Calu3 (cell line): ENCODE results near the gene ADGRG6. TPM values are rescaled to one million over a fixed set of nuclear protein-coding genes. Genes with fewer than 3 reads are reported as not detected.

ENCODE experiments used
- BruUV-seq: library from RNA; stranded (reverse); fragments of 400-500 nt; replicated peaks from 2 replicates; lab custom pipeline; 2021; lab: Mats Ljungman, UMichigan
- CTCF ChIA-PET: fragments of 300-600 bp; sonication (Branson Sonifier 250); formaldehyde crosslinking; loops from one replicate; lab custom pipeline; 2022; ENCODE audit warnings: antibody characterized with exemption; lab: Charles Lee
- DNase-seq: peaks from one replicate; pipeline ENCODE4 v3.0.0; 2022
- H3K27ac Mint-ChIP-seq: one replicate; pipeline ENCODE4 v1.8.0; 2022; ENCODE audit warnings: mixed read lengths; ENCODE audit not compliant: unreplicated experiment
- H3K27me3 Mint-ChIP-seq: one replicate; pipeline ENCODE4 v1.8.0; 2022; ENCODE audit warnings: mixed read lengths; ENCODE audit not compliant: unreplicated experiment
- H3K36me3 Mint-ChIP-seq: one replicate; pipeline ENCODE4 v1.8.0; 2022; ENCODE audit warnings: mild to moderate bottlenecking, moderate library complexity, mixed read lengths; ENCODE audit not compliant: insufficient read depth, unreplicated experiment
- H3K4me1 Mint-ChIP-seq: one replicate; pipeline ENCODE4 v1.8.0; 2022; ENCODE audit warnings: mild to moderate bottlenecking, low read depth, mixed read lengths; ENCODE audit not compliant: unreplicated experiment
- H3K4me3 Mint-ChIP-seq: one replicate; pipeline ENCODE4 v1.8.0; 2022; ENCODE audit warnings: mild to moderate bottlenecking, low read depth, moderate library complexity, mixed read lengths; ENCODE audit not compliant: unreplicated experiment
- H3K9me3 Mint-ChIP-seq: one replicate; pipeline ENCODE4 v1.8.0; 2022; ENCODE audit warnings: low read depth, mixed read lengths; ENCODE audit not compliant: unreplicated experiment
- intact Hi-C: fragments of 100-400 bp; cut with micrococcal nuclease; formaldehyde crosslinking; loops from one replicate; pipeline ENCODE4 v1.10.0; 2022; ENCODE audit not compliant: unreplicated experiment
- total RNA-seq: library from RNA; stranded (reverse); gene quantifications from 2 replicates; pipeline ENCODE4 v1.2.3, GENCODE V29; 2022
- TF ChIP-seq, protein P1 (sequence below): fragments of 200-600 bp; IDR thresholded peaks from one replicate; pipeline ENCODE4 v1.8.0; 2022; ENCODE audit warnings: antibody characterized with exemption; ENCODE audit not compliant: unreplicated experiment

ADGRG6 gene
- total RNA-seq, 1 experiment from 2014 or later = 109 TPM

DNA sequence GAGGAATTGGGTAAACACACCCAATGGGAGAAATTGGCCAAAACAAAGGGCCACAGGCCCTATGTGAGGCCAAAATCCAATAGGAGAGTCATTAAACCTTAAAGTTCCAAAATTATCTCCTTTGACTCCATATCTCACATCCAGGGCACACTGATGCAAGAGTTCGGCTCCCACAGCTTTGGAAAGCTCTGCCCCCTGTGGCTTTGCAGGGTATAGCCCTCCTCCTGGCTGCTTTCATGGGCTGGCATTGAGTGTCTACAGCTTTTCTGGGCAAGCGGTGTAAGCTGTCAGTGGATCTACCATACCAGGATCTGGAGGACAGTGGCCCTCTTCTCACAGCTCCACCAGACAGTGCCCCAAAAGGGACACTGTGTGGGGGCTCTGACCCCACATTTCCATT is 160.5 kb downstream of the ADGRG6 start:
- H3K4me3 Mint-ChIP-seq = no peak overlapping the region
- no peak overlapping the region for H3K27ac Mint-ChIP-seq
- intact Hi-C loops = no loop called here
- BruUV-seq = no TSS peak
- H3K4me1 Mint-ChIP-seq = no peaks in the 10 kb centered on the region
- H3K36me3 Mint-ChIP-seq = no peaks in the 10 kb centered on the region
- CTCF ChIA-PET = no interaction called here
- no peak for DNase-seq
- H3K27me3 Mint-ChIP-seq = no peaks in the 10 kb centered on the region
- H3K9me3 Mint-ChIP-seq = peaks cover 6% of the 10 kb centered on the region
- TF ChIP-seq, protein P1, sequence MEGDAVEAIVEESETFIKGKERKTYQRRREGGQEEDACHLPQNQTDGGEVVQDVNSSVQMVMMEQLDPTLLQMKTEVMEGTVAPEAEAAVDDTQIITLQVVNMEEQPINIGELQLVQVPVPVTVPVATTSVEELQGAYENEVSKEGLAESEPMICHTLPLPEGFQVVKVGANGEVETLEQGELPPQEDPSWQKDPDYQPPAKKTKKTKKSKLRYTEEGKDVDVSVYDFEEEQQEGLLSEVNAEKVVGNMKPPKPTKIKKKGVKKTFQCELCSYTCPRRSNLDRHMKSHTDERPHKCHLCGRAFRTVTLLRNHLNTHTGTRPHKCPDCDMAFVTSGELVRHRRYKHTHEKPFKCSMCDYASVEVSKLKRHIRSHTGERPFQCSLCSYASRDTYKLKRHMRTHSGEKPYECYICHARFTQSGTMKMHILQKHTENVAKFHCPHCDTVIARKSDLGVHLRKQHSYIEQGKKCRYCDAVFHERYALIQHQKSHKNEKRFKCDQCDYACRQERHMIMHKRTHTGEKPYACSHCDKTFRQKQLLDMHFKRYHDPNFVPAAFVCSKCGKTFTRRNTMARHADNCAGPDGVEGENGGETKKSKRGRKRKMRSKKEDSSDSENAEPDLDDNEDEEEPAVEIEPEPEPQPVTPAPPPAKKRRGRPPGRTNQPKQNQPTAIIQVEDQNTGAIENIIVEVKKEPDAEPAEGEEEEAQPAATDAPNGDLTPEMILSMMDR = no peak

DNA sequence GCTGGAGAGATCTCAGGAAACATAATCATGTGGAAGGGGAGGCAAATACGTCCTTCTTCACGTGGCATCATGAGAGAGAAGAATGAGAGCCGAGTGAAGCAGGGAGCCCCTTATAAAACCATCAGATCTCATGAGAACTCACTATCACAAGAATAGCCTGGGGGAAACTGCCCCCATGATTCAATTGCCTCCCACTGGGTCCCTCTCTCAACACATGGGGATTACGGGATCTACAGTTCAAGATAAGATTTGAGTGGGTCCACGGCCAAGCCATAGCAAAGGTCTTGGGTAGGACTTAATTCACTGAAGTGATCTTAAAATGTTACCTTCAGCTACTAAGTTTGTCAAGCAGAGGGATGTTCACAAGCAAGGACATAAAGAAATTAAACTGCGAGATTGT is 162.2 kb downstream of the ADGRG6 start:
- no peak for DNase-seq
- Mint-ChIP-seq H3K4me1 (no peaks in the 10 kb centered on the region), H3K36me3 (no peaks in the 10 kb centered on the region), H3K9me3 (peaks cover 6% of the 10 kb centered on the region), H3K27ac (no peak overlapping the region), H3K4me3 (no peak overlapping the region), H3K27me3 (peaks cover under 1% of the 10 kb centered on the region)
- CTCF ChIA-PET = no interaction called here
- BruUV-seq = no TSS peak
- intact Hi-C loops = no loop called here
- TF ChIP-seq, protein P1 = no peak

DNA sequence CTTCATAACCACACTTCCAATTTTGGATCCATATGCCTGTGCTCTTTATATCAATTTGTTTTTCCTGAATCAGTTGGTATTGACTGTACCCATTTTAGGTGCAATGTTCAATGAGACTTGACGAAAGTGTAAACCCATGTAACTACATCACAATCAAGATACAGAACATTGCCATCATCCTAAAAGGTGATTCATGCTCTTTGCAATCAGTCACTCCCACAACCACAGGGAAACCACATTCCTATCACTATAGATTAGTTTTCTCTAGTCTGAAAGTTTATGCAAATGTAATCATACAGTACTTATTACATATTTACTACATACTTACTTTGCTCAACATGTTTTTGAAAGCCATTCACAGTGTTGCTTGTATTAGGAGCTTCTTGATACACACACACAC is 167.4 kb downstream of the ADGRG6 start:
- Mint-ChIP-seq H3K9me3 (no peaks in the 10 kb centered on the region), H3K4me1 (no peaks in the 10 kb centered on the region), H3K36me3 (no peaks in the 10 kb centered on the region), H3K27me3 (peaks cover 15% of the 10 kb centered on the region), H3K4me3 (no peak overlapping the region), H3K27ac (no peak overlapping the region)
- CTCF ChIA-PET = no interaction called here
- no TSS peak for BruUV-seq
- TF ChIP-seq, protein P1 = no peak
- intact Hi-C loops = no loop called here
- DNase-seq = no peak

DNA sequence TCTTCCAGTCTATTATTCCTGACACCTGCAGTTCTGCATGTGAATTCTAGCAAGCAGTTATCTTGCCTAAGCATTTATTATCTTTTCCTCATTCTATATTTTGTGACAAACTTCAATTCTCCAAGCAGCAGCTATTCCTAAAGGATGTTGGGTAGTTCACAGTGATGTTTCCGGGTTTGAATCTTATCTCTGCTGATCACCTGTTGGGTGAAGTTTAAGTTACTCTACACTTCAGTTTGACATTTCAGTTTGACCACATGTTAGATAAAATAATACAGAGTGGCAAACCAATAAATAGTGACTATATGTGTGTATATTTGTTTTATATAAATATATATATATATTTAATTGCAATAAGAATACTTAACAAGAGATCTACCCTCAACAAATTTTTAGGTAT is 168.6 kb downstream of the ADGRG6 start:
- H3K9me3 Mint-ChIP-seq = no peaks in the 10 kb centered on the region
- H3K4me1 Mint-ChIP-seq = no peaks in the 10 kb centered on the region
- no TSS peak for BruUV-seq
- no peak overlapping the region for H3K27ac Mint-ChIP-seq
- H3K4me3 Mint-ChIP-seq = no peak overlapping the region
- TF ChIP-seq, protein P1 = no peak
- no peak for DNase-seq
- peaks cover 15% of the 10 kb centered on the region for H3K27me3 Mint-ChIP-seq
- CTCF ChIA-PET = no interaction called here
- intact Hi-C loops = loop anchor here (5.0 to 10.0 kb wide), 3 partner anchors 94 to 957 kb away; no protein-coding TSS in a partner anchor
- H3K36me3 Mint-ChIP-seq = no peaks in the 10 kb centered on the region
